GM12878 (cell line): ENCODE data around the gene KITLG. TPM values are rescaled to one million over a fixed set of nuclear protein-coding genes. Genes with fewer than 3 reads are reported as not detected.

ENCODE experiments used
- ATAC-seq: fragments of 200-7000 bp; cut with Tn5 transposase; 3 replicates; pipeline ENCODE4 v1.9.1; 2020; ENCODE audit warnings: mild to moderate bottlenecking, moderate library complexity
- BruUV-seq: library from RNA; stranded (reverse); fragments of 400-500 nt; replicated peaks from 2 replicates; lab custom pipeline; 2021; lab: Mats Ljungman, UMichigan
- CTCF ChIA-PET: fragments of 300-600 bp; sonication (Branson Sonifier 250); formaldehyde crosslinking; extraction: SDS; loops from one replicate; lab custom pipeline; 2021; ENCODE audit warnings: inconsistent platforms; lab: Yijun Ruan, JAX
- POLR2A ChIA-PET: fragments of 350-600 bp; formaldehyde crosslinking; extraction: SDS; loops from one replicate; lab custom pipeline; 2021; ENCODE audit warnings: inconsistent platforms; lab: Charles Lee
- RAD21 ChIA-PET: fragments of 300-600 bp; sonication (Branson Sonifier 250); formaldehyde crosslinking; loops from one replicate; lab custom pipeline; 2023; ENCODE audit warnings: antibody characterized with exemption; ENCODE audit not compliant: unreplicated experiment; lab: Charles Lee
- SMC1A ChIA-PET: fragments of 300-600 bp; sonication (Branson Sonifier 250); formaldehyde crosslinking; loops from one replicate; lab custom pipeline; 2023; ENCODE audit not compliant: unreplicated experiment, uncharacterized antibody; lab: Charles Lee
- DNase-seq: peaks from one replicate; pipeline ENCODE4 v3.0.0-alpha.2; 2011; ENCODE audit warnings: low read depth, low spot score
- FAIRE-seq: peaks from 3 replicates; lab custom pipeline; 2011; peaks lifted over from hg19 to GRCh38; lab: Jason Lieb, UNC
- H2AFZ ChIP-seq: 2 replicates; pipeline ENCODE4 v1.6.0; 2011; ENCODE audit warnings: low read depth, low read length, control low read depth; ENCODE audit not compliant: control insufficient read depth
- H3K27ac ChIP-seq: 2 replicates; pipeline ENCODE4 v1.5.1; 2011; ENCODE audit warnings: control low read depth; ENCODE audit not compliant: control insufficient read depth, insufficient read depth
- H3K27me3 ChIP-seq, 2 experiments: replicated peaks in 1 of 2; 2 replicates each; pipeline versions ENCODE4 v1.6.0 to v1.6.1; 2011; ENCODE audit warnings: low read length in 1 of 2; ENCODE audit not compliant: control insufficient read depth in 2 of 2, insufficient read depth in 2 of 2
- H3K36me3 ChIP-seq, 2 experiments: 2 replicates each; pipeline ENCODE4 v1.5.1; 2011; ENCODE audit warnings: low read length in 1 of 2; ENCODE audit not compliant: control insufficient read depth in 2 of 2, insufficient read depth in 2 of 2
- H3K4me1 ChIP-seq: 2 replicates; pipeline ENCODE4 v1.6.1; 2011; ENCODE audit warnings: mild to moderate bottlenecking, low read length, moderate library complexity, mixed read lengths; ENCODE audit not compliant: control insufficient read depth, insufficient read depth
- H3K4me2 ChIP-seq: 2 replicates; pipeline ENCODE4 v1.6.0; 2011; ENCODE audit warnings: control low read depth; ENCODE audit not compliant: control insufficient read depth, insufficient read depth
- H3K4me3 ChIP-seq: fragments of 200-600 bp; sonication (generic); 2 replicates; pipeline ENCODE4 v1.5.1; 2016
- H3K79me2 ChIP-seq: 2 replicates; pipeline ENCODE4 v1.6.0; 2011; ENCODE audit warnings: low read length; ENCODE audit not compliant: control insufficient read depth, insufficient read depth
- H3K9ac ChIP-seq: 2 replicates; pipeline ENCODE4 v1.8.0; 2011; ENCODE audit warnings: low read length, control low read depth, mixed read lengths; ENCODE audit not compliant: control insufficient read depth, insufficient read depth
- H3K9me3 ChIP-seq: replicated peaks from 3 replicates; pipeline ENCODE4 v1.5.1; 2011; ENCODE audit warnings: mild to moderate bottlenecking, low read length; ENCODE audit not compliant: control insufficient read depth, insufficient read depth
- H4K20me1 ChIP-seq: 2 replicates; pipeline ENCODE4 v1.6.0; 2011; ENCODE audit not compliant: control insufficient read depth, insufficient read depth
- CREB1 ChIP-seq: IDR thresholded peaks from 2 replicates; pipeline ENCODE4 v1.6.1; 2012; ENCODE audit warnings: low read depth, mild to moderate bottlenecking, inconsistent platforms
- JUND ChIP-seq: IDR thresholded peaks from 2 replicates; pipeline ENCODE4 v1.6.1; 2012; ENCODE audit warnings: low read depth, mild to moderate bottlenecking, low read length, improper control_type of control experiment, moderate library complexity
- MEF2B ChIP-seq: fragments of 450-650 bp; IDR thresholded peaks from 2 replicates; pipeline ENCODE4 v1.6.1; 2018; ENCODE audit warnings: mild to moderate bottlenecking, moderate library complexity; ENCODE audit not compliant: partially characterized antibody, poor library complexity, severe bottlenecking
- PBX3 ChIP-seq: IDR thresholded peaks from 2 replicates; pipeline ENCODE4 v1.6.1; 2011; ENCODE audit warnings: mild to moderate bottlenecking, low read depth, low read length, moderate library complexity; ENCODE audit not compliant: insufficient replicate concordance
- PML ChIP-seq: IDR thresholded peaks from 2 replicates; pipeline ENCODE4 v1.6.1; 2012; ENCODE audit warnings: low read length, inconsistent platforms
- RAD21 ChIP-seq: IDR thresholded peaks from 2 replicates; pipeline ENCODE4 v1.6.1; 2011; ENCODE audit warnings: mild to moderate bottlenecking, low read depth, low read length, moderate library complexity; ENCODE audit not compliant: insufficient read depth
- WGBS: methylation state at CpG from one replicate; pipeline ENCODE4 v1.1.6; 2016; ENCODE audit warnings: low lambda C conversion rate; ENCODE audit not compliant: insufficient replicate concordance, insufficient coverage; ENCODE audit errors: missing lambda C conversion rate; 5-methylcytosine and 5-hydroxymethylcytosine counted together
- in situ Hi-C: fragments of 300-500 bp; cut with MboI; formaldehyde crosslinking; loops from 9 replicates; pipeline ENCODE4 v1.14.3; 2018; ENCODE audit warnings: mixed read lengths
- intact Hi-C: fragments of 100-400 bp; cut with micrococcal nuclease; formaldehyde crosslinking; loops from one replicate; pipeline ENCODE4 v1.14.2; 2022; ENCODE audit not compliant: unreplicated experiment
- polyA plus RNA-seq, 11 experiments: library from polyadenylated mRNA; depleted of rRNA in 4 of 11; unstranded in 6 of 11; stranded (reverse) in 5 of 11; fragments of >200 nt; fragmentation: Nextera tagmentation in 4 of 11; fragmentation: Illumina TruSeq in 1 of 11; extraction: Ambion mirVana in 4 of 11; extraction: Trizol in 1 of 11; gene quantifications; 1 replicate in 1 of 11; 2 replicates in 10 of 11; pipeline versions ENCODE4 v1.2.1 to v1.2.3, GENCODE V29; 2011 to 2016; ENCODE audit warnings: inconsistent platforms in 2 of 11, missing spikeins in 2 of 11, low read depth in 1 of 11
- total RNA-seq, 4 experiments: library from RNA; depleted of rRNA in 3 of 4; stranded (reverse); fragments of >200 nt in 3 of 4; fragmentation: Illumina TruSeq in 1 of 4; extraction: Trizol in 1 of 4; gene quantifications; 2 replicates each; pipeline versions ENCODE4 v1.2.1 to v1.2.3, GENCODE V29; 2013 to 2021
- TF ChIP-seq, protein P1 (sequence below): IDR thresholded peaks from 2 replicates; pipeline ENCODE4 v1.6.1; 2012; ENCODE audit warnings: low read length, inconsistent platforms
- TF ChIP-seq, protein P2 (sequence below): fragments of 450-650 bp; IDR thresholded peaks from 2 replicates; pipeline ENCODE4 v1.6.1; 2017; ENCODE audit warnings: mild to moderate bottlenecking, moderate library complexity
- TF ChIP-seq, protein P3 (sequence below): IDR thresholded peaks from 2 replicates; pipeline ENCODE4 v1.6.1; 2012; ENCODE audit warnings: low read depth, low read length, improper control_type of control experiment
- TF ChIP-seq, protein P4 (sequence below): IDR thresholded peaks from 2 replicates; pipeline ENCODE4 v1.6.1; 2011; ENCODE audit warnings: low read depth, low read length, improper control_type of control experiment, borderline replicate concordance

The KITLG gene
- total and polyA plus RNA-seq, 10 of the 15 experiments (the other 5 are each of a cell fraction or from before 2014, with no cell fraction given) = 0.02 to 0.51 (median 0.09) TPM; not detected in 1

DNA sequence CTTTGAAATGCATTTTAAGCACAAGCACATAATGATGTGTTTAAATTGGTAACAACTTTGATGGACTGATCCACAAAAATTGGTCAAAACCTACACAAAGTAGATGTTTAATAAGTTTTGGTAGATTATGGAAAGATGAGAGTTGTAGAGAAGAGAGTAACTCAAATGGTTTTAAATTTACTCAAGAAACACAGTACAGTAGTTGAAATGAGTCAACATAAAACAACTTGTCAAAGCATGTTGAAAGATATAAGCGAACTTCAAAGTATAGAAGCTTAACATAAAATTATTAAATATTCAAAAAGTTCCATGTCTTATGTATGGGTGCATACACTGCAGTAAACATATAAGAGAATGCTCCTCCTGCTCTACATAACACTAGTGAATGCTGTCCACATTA lies 49.4 kb downstream of the KITLG start (continued):
- TF ChIP-seq PBX3 = no peak

- CTCF ChIA-PET = no interaction called here
- Histone ChIP-seq H3K4me2 (no peak overlapping the region), H3K36me3 (no peaks in the 10 kb centered on the region), H3K4me3 (no peak overlapping the region), H3K9me3 (no peaks in the 10 kb centered on the region), H3K4me1 (no peaks in the 10 kb centered on the region), H3K9ac (no peak overlapping the region), H3K27me3 (no peaks in the 10 kb centered on the region), H2AFZ (no peak overlapping the region), H3K27ac (no peak overlapping the region), H3K79me2 (no peaks in the 10 kb centered on the region), H4K20me1 (no peaks in the 10 kb centered on the region)
- POLR2A ChIA-PET = no interaction called here
- SMC1A ChIA-PET = interaction anchor here (2.2 kb wide), 1 partner anchor 9 kb away, joined by 5 read pairs; no protein-coding TSS in a partner anchor
- RAD21 ChIA-PET = no interaction called here
- in situ Hi-C loops (no loop called here), intact Hi-C loops (no loop called here)
- no peak for DNase-seq
- no TSS peak for BruUV-seq
- ATAC-seq = no peak
- no peak for FAIRE-seq
- WGBS = 30% methylated on average over 9 of the region's 9 CpGs
- TF ChIP-seq MEF2B = no peak
- TF ChIP-seq PML = no peak
- no peak for TF ChIP-seq JUND
- TF ChIP-seq, protein P1, sequence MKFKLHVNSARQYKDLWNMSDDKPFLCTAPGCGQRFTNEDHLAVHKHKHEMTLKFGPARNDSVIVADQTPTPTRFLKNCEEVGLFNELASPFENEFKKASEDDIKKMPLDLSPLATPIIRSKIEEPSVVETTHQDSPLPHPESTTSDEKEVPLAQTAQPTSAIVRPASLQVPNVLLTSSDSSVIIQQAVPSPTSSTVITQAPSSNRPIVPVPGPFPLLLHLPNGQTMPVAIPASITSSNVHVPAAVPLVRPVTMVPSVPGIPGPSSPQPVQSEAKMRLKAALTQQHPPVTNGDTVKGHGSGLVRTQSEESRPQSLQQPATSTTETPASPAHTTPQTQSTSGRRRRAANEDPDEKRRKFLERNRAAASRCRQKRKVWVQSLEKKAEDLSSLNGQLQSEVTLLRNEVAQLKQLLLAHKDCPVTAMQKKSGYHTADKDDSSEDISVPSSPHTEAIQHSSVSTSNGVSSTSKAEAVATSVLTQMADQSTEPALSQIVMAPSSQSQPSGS = no peak
- TF ChIP-seq, protein P2, sequence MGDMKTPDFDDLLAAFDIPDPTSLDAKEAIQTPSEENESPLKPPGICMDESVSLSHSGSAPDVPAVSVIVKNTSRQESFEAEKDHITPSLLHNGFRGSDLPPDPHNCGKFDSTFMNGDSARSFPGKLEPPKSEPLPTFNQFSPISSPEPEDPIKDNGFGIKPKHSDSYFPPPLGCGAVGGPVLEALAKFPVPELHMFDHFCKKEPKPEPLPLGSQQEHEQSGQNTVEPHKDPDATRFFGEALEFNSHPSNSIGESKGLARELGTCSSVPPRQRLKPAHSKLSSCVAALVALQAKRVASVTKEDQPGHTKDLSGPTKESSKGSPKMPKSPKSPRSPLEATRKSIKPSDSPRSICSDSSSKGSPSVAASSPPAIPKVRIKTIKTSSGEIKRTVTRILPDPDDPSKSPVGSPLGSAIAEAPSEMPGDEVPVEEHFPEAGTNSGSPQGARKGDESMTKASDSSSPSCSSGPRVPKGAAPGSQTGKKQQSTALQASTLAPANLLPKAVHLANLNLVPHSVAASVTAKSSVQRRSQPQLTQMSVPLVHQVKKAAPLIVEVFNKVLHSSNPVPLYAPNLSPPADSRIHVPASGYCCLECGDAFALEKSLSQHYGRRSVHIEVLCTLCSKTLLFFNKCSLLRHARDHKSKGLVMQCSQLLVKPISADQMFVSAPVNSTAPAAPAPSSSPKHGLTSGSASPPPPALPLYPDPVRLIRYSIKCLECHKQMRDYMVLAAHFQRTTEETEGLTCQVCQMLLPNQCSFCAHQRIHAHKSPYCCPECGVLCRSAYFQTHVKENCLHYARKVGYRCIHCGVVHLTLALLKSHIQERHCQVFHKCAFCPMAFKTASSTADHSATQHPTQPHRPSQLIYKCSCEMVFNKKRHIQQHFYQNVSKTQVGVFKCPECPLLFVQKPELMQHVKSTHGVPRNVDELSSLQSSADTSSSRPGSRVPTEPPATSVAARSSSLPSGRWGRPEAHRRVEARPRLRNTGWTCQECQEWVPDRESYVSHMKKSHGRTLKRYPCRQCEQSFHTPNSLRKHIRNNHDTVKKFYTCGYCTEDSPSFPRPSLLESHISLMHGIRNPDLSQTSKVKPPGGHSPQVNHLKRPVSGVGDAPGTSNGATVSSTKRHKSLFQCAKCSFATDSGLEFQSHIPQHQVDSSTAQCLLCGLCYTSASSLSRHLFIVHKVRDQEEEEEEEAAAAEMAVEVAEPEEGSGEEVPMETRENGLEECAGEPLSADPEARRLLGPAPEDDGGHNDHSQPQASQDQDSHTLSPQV = no peak
- TF ChIP-seq, protein P3, sequence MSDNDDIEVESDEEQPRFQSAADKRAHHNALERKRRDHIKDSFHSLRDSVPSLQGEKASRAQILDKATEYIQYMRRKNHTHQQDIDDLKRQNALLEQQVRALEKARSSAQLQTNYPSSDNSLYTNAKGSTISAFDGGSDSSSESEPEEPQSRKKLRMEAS = no peak
- TF ChIP-seq RAD21 = no peak
- TF ChIP-seq CREB1 = no peak
- TF ChIP-seq, protein P4, sequence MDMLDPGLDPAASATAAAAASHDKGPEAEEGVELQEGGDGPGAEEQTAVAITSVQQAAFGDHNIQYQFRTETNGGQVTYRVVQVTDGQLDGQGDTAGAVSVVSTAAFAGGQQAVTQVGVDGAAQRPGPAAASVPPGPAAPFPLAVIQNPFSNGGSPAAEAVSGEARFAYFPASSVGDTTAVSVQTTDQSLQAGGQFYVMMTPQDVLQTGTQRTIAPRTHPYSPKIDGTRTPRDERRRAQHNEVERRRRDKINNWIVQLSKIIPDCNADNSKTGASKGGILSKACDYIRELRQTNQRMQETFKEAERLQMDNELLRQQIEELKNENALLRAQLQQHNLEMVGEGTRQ = no peak
These were observed 50.5 kb downstream of the KITLG start for GRCh38 chr12:88529531-88530488.
